Measurements from ENCODE around the gene GNS.

The GNS gene

DNA sequence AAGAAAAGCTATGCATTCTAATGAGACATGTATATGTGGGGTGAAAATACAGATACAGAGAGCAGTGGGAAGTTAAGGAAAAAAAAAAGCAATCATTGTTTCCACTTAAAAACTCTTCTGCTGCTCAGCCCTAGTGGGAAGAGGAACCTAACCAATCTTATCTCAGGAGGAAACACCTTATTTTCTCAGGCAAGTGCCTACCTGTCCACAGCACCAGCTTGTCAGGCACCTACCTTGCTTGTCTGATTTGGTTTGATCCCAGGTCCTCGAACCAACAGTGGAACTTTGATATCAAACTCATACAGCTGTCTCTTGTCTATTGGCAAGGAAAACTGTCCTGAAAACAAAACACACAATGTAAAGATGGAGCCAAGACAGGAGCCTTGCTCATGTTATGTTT lies 22.4 kb downstream of the GNS start:
- no peak overlapping the region for H3K27ac ChIP-seq
- no peak for TF ChIP-seq ZFX (IDR thresholded peaks at IDR 0.05; ENCODE audit: borderline replicate concordance)
- TF ChIP-seq, protein P1, sequence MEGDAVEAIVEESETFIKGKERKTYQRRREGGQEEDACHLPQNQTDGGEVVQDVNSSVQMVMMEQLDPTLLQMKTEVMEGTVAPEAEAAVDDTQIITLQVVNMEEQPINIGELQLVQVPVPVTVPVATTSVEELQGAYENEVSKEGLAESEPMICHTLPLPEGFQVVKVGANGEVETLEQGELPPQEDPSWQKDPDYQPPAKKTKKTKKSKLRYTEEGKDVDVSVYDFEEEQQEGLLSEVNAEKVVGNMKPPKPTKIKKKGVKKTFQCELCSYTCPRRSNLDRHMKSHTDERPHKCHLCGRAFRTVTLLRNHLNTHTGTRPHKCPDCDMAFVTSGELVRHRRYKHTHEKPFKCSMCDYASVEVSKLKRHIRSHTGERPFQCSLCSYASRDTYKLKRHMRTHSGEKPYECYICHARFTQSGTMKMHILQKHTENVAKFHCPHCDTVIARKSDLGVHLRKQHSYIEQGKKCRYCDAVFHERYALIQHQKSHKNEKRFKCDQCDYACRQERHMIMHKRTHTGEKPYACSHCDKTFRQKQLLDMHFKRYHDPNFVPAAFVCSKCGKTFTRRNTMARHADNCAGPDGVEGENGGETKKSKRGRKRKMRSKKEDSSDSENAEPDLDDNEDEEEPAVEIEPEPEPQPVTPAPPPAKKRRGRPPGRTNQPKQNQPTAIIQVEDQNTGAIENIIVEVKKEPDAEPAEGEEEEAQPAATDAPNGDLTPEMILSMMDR (IDR thresholded peaks at IDR 0.05): no peak

DNA sequence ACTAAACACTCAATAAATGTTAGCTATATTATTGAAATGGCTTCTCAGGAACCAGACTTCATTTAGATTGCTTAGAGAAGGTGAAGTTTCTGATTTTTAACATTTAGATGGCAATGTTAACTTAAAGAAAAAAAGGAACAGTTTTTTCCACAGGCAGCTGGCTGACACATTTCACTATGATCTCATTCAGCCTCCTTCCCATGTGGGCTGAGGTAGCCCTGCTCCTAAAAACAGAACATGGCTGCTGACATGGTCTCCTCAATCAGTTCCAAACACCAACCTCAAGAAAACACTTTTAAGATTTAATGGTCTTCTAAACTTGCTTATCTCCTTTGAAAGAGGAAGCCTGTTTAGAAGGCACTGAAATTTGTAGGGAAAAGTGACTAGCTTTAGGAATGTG lies 23.8 kb downstream of the GNS start:
- TF ChIP-seq, protein P1 (IDR thresholded peaks at IDR 0.05): no peak
- TF ChIP-seq ZFX (IDR thresholded peaks at IDR 0.05; ENCODE audit: borderline replicate concordance): no peak
- no peak overlapping the region for H3K27ac ChIP-seq

DNA sequence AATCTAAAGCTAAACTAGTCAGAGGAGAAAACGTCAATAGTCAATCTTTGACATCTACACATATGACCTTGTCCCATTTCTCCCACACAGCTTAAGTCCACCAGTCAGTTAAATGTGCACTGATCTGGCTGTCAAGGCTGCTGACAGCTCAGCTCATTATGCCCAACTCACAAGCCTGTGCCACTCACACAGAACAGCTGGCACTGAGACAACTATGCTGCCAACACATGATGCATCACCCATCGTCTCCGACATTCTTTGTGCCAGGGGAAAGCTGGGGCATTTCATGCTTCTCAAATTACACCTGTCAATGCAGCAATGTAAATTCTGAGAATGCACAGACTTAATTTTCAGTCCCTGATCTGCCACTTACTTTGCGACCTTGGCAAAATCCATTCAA lies 25.3 kb downstream of the GNS start:
- TF ChIP-seq, protein P1 (IDR thresholded peaks at IDR 0.05): no peak
- TF ChIP-seq ZFX (IDR thresholded peaks at IDR 0.05; ENCODE audit: borderline replicate concordance): no peak
- peak overlapping the region; percentile 15; the same call in 1 of the 2 replicates for H3K27ac ChIP-seq

DNA sequence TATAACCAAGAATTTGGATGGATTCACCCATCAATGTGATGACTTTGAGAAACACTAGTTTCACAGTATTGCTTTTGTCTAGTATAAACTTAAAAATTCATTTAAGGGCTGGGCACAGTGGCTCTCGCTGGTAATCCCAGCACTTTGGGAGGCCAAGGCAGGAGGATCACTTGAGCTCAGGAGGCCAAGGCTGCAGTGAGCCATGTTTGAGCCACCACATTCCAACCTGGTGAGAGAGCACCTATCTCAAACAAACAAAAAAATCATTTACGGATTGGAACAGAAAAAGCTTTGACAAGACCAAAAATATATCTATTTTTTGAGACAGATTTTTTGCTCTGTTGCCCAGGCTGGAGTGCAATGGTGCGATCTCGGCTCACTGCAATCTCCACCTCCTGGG lies 27.5 kb downstream of the GNS start:
- TF ChIP-seq ZFX (IDR thresholded peaks at IDR 0.05; ENCODE audit: borderline replicate concordance): no peak
- H3K27ac ChIP-seq: no peak overlapping the region

DNA sequence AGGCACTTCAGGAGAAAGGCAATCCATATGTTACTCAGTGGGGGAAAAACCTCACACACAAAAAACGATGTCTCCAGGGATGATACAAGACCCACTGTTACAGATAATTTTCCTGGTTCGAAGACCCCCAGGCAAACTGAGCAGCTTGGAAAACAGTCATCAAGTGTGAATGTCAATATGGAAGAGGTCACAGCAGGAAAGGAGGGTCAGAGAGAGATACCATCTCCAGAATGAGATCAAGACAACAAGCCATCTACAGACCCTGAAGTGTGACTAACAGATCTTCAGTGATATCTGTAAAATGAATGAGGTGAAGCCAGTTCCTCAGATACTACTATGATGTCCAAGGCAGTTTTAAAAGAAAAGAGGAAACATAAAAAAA lies 28.6 kb downstream of the GNS start:
- H3K27ac ChIP-seq: no peak overlapping the region
- no peak for TF ChIP-seq ZFX (IDR thresholded peaks at IDR 0.05; ENCODE audit: borderline replicate concordance)
- TF ChIP-seq, protein P1 (IDR thresholded peaks at IDR 0.05): no peak

DNA sequence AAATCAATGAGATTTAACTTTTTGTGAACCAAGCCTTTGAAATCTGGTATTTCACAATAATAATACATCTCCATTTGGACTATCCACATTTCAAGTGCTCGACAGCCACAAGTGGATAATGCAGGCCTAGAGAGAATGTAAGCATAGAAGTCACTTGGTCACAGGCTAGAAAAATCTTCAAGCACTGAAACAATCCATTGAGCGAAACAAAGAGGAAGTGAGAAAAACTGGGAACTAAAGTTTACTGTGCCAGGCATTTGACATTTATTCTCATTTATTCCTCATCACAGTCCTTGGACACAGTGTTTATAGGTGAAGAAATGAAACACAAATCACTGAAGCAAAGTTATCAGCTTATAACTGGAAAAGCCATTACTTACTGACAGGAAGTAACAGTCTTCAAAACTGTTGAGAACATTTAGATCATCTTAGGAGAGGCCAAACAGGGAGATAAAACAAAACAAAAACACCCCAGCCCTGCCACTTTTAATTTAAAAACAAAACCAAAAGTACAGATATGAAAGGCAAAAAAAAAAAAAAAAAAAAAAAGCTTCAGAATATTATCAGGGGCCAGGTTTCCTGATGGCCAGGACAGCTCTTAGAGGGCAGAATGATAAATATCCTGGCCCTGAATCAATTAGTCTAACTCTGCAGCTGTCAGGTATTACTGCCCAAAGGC lies 29.2 kb downstream of the GNS start:
- no peak overlapping the region for H3K27ac ChIP-seq
- no peak for TF ChIP-seq ZFX (IDR thresholded peaks at IDR 0.05; ENCODE audit: borderline replicate concordance)
- TF ChIP-seq, protein P1 (IDR thresholded peaks at IDR 0.05): no peak

DNA sequence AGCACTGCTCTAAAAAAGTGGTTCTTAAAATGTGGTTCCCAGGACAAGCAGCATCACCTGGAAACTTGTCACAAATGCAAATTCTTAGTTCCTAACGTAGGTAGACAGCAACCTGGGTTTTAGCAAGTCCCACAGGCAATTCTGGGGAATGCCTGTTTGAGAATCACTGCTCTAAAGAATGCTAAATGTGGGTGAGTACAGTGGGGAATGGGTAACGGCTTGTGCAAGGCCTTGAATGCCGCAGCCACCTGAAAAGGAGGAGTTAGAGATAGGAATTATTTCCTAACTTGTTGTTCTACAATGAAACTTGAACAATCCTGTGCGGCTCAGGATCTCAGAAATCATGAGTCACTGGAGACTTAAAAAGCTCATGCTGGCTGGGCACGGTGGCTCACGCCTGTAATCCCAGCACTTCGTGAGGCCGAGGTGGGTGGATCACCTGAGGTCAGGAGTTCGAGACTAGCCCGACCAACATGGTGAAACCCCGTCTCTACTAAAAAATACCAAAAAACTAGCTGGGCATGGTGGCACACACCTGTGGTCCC lies 34.9 kb downstream of the GNS start:
- no peak overlapping the region for H3K27ac ChIP-seq
- TF ChIP-seq ZFX (IDR thresholded peaks at IDR 0.05; ENCODE audit: borderline replicate concordance): no peak
- TF ChIP-seq, protein P1 (IDR thresholded peaks at IDR 0.05): no peak
